IPS-NIHi7 (cell line): ENCODE measurements around the gene RBKS.
"Not testable (repeated sequence)": the region's sequence is repeated elsewhere in the genome, so short reads cannot be mapped to it uniquely, and the experiment has no call there.

ENCODE experiments used
- DNase-seq: peaks from one replicate; pipeline ENCODE4 v3.0.0; 2012; ENCODE audit warnings: mixed read lengths; ENCODE audit errors: extremely low spot score

Gene RBKS

DNA sequence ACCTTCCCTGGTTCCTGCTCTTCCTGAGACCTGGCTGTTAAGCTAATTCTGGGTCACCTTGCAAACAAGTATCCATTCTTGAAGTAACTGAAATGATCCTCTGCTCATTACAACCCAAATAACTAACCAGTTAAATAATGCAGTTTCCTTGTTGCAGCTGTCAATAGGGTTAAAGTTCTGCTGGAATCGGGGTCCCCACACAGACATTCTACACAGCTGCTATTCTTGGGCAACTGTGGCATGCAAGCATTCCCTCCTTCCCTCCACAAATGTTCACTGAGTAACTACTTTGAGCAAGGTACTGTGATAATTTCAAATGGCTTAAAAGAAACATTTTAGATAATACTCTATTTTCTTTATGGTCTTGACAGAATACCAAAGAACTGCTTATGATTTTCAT is 17.1 kb downstream of the RBKS start:
- no peak for DNase-seq

GRCh38 chr2:27871802-27872201 is 18.4 kb downstream of the RBKS start:
- no peak for DNase-seq

- no peak for DNase-seq
These were observed 19.5 kb downstream of the RBKS start for GRCh38 chr2:27870724-27871123.

- no peak for DNase-seq
These were observed 20.4 kb downstream of the RBKS start for GRCh38 chr2:27869763-27870162.

GRCh38 chr2:27866237-27866636 is 23.9 kb downstream of the RBKS start:
- no peak for DNase-seq

DNA sequence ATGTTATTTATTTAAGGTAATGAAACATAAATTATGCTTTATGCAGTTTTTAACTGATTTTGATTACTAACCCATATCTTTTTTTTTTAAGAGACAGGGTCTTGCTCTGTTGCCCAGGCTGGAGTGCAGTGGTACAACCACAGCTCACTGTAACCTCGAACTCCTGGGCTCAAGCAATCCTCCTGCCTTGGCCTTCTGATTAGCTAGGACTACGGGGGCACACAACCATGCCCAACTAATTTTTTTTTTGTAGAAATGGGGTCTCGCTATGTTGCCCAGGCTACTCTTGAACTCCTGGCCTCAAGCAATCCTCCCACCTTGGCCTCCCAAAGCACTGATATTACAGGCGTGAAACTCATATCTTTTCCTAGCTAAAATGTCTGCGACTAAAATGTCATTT is 26.2 kb downstream of the RBKS start:
- not testable (repeated sequence) for DNase-seq

- no peak for DNase-seq
These were observed 27.0 kb downstream of the RBKS start for GRCh38 chr2:27863146-27863545.

GRCh38 chr2:27860111-27860510 is 30.1 kb downstream of the RBKS start:
- no peak for DNase-seq

- DNase-seq, result no peak
These were observed 32.6 kb downstream of the RBKS start for GRCh38 chr2:27857417-27858172.

GRCh38 chr2:27856956-27857355 is 33.2 kb downstream of the RBKS start:
- DNase-seq, result no peak

- no peak for DNase-seq
These were observed 33.8 kb downstream of the RBKS start for GRCh38 chr2:27856386-27856785.

DNA sequence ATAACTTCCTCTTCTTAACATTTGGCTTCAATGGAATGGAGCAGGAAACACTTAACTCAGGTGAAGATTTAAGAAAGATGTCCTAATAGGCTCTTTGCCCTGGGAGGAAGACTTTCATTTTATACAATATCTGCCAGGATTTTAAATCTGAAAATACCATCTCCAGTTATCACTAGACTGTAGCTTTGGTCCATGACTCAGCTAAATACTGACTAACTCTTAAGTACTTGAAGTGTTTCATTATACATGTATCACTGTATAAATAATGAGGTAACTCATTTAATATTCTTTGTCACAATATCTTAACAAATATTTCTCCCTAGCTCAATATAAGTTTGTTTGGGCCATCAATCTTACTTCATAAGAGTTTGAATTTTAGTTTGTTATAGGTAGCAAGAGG is 34.7 kb downstream of the RBKS start:
- DNase-seq, result no peak

DNA sequence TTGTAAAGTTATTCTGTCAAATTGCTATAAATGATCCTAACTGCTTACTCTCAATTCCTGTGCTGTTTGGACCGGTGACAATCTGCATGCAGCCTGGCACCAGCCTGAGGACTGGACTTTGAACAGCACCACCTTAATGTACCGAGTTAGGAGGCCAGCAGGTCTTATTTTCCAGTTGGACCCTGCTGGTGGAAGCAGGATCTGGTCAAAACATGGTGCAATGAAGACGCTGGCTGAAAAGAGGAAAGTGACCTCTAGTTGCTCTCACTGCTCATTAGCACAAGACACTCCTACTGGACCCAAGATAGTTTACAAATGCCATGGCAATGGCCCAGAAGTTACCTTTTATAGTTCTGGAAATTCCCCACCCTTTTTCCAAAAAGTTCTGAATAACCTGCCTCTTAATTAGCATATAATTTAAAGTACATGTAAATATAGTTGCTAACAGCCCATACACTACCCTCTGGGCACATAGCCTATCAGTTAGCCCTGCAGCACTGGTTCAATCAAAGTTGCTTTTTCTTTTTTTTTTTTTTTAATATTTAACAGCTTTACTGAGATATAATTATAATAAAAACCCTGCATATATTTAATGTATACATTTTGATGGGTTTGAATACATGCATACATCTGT is 35.8 kb downstream of the RBKS start:
- no peak for DNase-seq

DNA sequence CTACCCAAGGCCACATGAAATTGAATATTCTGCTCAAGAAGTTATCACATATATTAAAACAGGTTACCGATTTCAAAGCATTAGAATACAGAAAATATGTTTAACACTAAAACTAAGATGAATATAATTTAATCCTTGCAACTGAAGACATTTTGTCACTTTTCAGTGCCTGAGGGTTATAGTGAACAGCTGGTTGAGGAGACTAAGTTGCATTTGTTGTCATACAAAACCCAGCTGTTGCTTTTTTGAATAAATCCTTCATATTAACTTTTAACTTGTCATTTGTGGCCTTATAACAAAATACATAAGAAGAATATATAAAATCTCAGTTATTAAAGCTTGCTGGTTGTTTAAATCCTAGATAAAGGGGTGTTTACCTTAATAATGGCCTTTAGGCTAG is 37.5 kb downstream of the RBKS start:
- DNase-seq, result no peak

DNA sequence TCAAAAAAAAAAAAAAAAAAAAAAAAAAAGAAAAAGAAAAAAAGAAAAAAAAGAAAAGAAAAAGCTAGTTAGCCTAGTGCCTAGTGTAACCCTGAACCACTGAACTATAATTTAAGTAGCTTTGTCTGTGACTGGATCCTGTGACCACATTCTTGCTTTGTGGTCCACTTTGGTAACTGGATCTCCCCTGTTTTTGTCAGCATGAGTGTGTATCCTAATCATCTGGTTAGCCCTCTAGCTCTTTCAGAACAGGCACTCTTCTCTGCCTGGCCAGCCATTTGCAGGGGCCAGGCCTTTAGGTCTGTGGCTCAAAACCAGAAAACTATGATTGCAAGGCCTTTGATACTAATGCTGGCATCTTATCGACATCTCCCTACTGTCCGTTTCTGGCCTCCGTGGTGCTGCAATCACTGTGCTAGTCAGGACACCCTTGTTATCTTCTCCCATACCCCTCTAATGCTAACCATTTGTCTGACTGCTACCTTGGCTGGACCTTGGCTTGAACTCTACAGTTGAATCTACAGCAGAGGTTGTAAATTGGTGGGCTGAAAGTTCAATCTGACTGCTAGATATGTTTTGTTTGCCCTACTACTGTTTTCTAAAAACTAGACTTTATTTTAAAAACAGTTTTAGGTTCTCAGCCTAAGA is 40.5 kb downstream of the RBKS start:
- no peak for DNase-seq

- DNase-seq, result no peak
These were observed 42.9 kb downstream of the RBKS start for GRCh38 chr2:27847333-27847732.

- no peak for DNase-seq
These were observed 45.3 kb downstream of the RBKS start for GRCh38 chr2:27844821-27845255.

DNA sequence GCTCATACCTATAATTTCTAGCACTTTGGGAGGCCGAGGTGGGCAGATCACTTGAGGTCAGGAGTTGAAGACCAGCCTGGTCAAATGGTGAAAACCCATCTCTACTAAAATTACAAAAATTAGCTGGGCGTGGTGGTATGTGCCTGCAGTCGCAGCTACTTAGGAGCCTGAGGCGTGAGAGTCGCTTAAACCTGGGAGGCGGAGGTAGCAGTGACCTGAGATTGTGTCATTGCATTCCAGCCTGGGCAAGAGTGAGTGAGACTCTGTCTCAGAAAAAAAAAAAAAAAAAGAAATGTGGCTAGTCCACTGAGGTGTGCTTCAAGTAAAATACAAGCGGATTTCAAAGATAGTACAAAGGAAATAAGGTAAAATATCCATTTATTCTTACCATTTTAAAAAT is 46.2 kb downstream of the RBKS start:
- no peak for DNase-seq

DNA sequence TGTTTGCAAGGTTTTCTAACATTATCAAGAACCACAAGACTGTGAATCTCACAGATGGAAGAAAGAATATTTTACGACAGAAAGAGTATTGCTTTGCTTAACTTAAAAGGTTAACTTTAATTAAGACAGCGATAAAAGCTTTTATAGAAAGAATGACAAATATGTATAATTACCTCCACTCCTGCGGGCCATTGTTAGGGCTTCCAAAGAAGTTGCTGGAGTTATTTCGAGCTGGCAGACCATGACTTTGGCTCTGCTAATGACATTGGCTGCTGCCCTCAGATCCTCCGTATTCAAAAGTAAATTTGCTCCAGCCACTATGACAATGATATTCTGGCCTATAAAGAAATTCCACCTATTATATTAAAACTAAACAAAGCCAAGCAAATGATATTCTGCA is 47.3 kb downstream of the RBKS start:
- no peak for DNase-seq

- no peak for DNase-seq
These were observed 51.1 kb downstream of the RBKS start for GRCh38 chr2:27839022-27839618.

GRCh38 chr2:27838502-27838901 is 51.7 kb downstream of the RBKS start:
- DNase-seq, result no peak

DNA sequence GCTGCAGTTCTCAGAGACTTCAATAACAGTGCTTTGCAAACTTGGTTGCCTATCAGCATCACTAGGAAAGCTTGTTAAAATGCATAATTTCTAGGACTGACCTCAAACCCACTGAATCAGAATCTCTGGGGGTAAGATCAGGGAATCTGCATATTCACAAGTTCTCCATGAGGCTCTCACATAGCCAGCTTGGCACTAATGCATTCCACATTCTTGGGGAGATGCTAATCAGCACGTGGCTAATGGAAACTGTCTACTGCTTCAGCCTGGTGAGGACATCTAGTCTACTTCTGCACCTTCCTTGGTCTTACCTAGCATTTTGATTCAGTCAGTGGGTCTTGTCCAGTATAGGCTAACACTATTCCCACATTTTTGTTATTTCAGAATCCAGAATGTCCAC is 56.3 kb downstream of the RBKS start:
- no peak for DNase-seq

- no peak for DNase-seq
These were observed 57.8 kb downstream of the RBKS start for GRCh38 chr2:27832396-27832795.
